OCI-LY3 (cell line): ENCODE data around the gene CLTC.

Source experiments
- CTCF ChIP-seq: fragments of 200-600, 300-600 bp; sonication (generic); IDR thresholded peaks from 2 replicates; pipeline ENCODE4 v1.5.1; 2014; ENCODE audit warnings: antibody characterized with exemption, low read length, low read depth
- EZH2phosphoT487 ChIP-seq: fragments of 200-600 bp; shearing (Covaris generic); IDR thresholded peaks from 2 replicates; pipeline ENCODE4 v1.6.1; 2018; ENCODE audit warnings: antibody characterized with exemption, mixed run types, low read depth

DNA sequence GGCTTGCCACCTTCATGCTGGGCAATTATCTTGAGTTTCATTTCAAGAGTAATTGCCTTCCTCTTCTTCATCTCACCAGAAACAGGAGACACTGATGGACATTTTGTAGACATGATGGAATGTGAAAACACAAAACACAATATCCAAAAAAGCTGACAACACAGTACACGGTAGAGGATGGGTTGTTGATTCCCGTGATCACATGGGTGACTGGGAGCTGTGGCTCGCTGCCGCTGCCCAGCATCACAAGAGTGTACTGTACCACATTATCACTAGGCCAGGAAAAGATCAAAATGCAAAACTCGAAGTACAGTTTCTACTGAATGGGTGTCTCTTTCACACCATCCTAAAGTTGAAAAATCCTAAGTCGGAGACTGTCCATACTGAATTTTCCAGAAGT lies 80.1 kb downstream of the CLTC start:
- TF ChIP-seq CTCF (no peak), EZH2phosphoT487 (no peak)
